ENCODE data around the gene FHOD3.

FHOD3 gene

GRCh38 chr18:36527740-36528455 is 230.4 kb downstream of the FHOD3 start:
- H3K36me3 ChIP-seq (replicated peaks): no peaks in the 10 kb centered on the region
- no peak for DNase-seq
- no peak overlapping the region for H3K4me3 ChIP-seq (ENCODE audit: low read depth, low read length)
- H3K27ac ChIP-seq: no peak overlapping the region
- TF ChIP-seq CTCF (IDR thresholded peaks at IDR 0.05; ENCODE audit: low read depth, low read length, missing control alignments): no peak
- in situ Hi-C loops (cut with HindIII; ENCODE audit: low pct_ligation_motif_present, low sequenced_read_pairs): no loop called here
- H3K27me3 ChIP-seq (replicated peaks): no peaks in the 10 kb centered on the region

GRCh38 chr18:36529747-36530146 is 232.2 kb downstream of the FHOD3 start:
- in situ Hi-C loops (cut with HindIII; ENCODE audit: low pct_ligation_motif_present, low sequenced_read_pairs): no loop called here
- H3K4me3 ChIP-seq (ENCODE audit: low read depth, low read length): no peak overlapping the region
- no peaks in the 10 kb centered on the region for H3K27me3 ChIP-seq (replicated peaks)
- H3K36me3 ChIP-seq (replicated peaks): no peaks in the 10 kb centered on the region
- no peak for DNase-seq
- TF ChIP-seq CTCF (IDR thresholded peaks at IDR 0.05; ENCODE audit: low read depth, low read length, missing control alignments): no peak
- H3K27ac ChIP-seq: no peak overlapping the region

- in situ Hi-C loops (cut with HindIII; ENCODE audit: low pct_ligation_motif_present, low sequenced_read_pairs): no loop called here
- no peak for DNase-seq
- TF ChIP-seq CTCF (IDR thresholded peaks at IDR 0.05; ENCODE audit: low read depth, low read length, missing control alignments): no peak
- H3K4me3 ChIP-seq (ENCODE audit: low read depth, low read length): no peak overlapping the region
- no peaks in the 10 kb centered on the region for H3K36me3 ChIP-seq (replicated peaks)
- no peaks in the 10 kb centered on the region for H3K27me3 ChIP-seq (replicated peaks)
- H3K27ac ChIP-seq: no peak overlapping the region
Observed at GRCh38 chr18:36530676-36531405, 233.3 kb downstream of the FHOD3 start.

- no peaks in the 10 kb centered on the region for H3K27me3 ChIP-seq (replicated peaks)
- in situ Hi-C loops (cut with HindIII; ENCODE audit: low pct_ligation_motif_present, low sequenced_read_pairs): no loop called here
- H3K4me3 ChIP-seq (ENCODE audit: low read depth, low read length): no peak overlapping the region
- no peaks in the 10 kb centered on the region for H3K36me3 ChIP-seq (replicated peaks)
- no peak overlapping the region for H3K27ac ChIP-seq
- no peak for TF ChIP-seq CTCF (IDR thresholded peaks at IDR 0.05; ENCODE audit: low read depth, low read length, missing control alignments)
- no peak for DNase-seq
Observed at GRCh38 chr18:36531636-36532035, 234.1 kb downstream of the FHOD3 start.

GRCh38 chr18:36532394-36532793 is 234.9 kb downstream of the FHOD3 start:
- in situ Hi-C loops (cut with HindIII; ENCODE audit: low pct_ligation_motif_present, low sequenced_read_pairs): no loop called here
- DNase-seq: no peak
- Histone ChIP-seq H3K27me3 (replicated peaks) (no peaks in the 10 kb centered on the region), H3K36me3 (replicated peaks) (no peaks in the 10 kb centered on the region), H3K4me3 (ENCODE audit: low read depth, low read length) (no peak overlapping the region), H3K27ac (no peak overlapping the region)
- TF ChIP-seq CTCF (IDR thresholded peaks at IDR 0.05; ENCODE audit: low read depth, low read length, missing control alignments): no peak

Measured in brain microvascular endothelial cell (primary cell).